Activated CD4-positive, alpha-beta T cell treated with anti-CD3 and anti-CD28 coated beads, Interleukin-10, Interleukin-2, amounts not matched to agents 100 ng/mL and 50 ng/mL, durations not matched to agents 16 hours and 8 hours (primary cell): Measurements from ENCODE around the gene SYCP2.

ENCODE experiments used
- DNase-seq: peaks from one replicate; pipeline ENCODE4 v3.0.0-alpha.2; 2020

Gene SYCP2

DNA sequence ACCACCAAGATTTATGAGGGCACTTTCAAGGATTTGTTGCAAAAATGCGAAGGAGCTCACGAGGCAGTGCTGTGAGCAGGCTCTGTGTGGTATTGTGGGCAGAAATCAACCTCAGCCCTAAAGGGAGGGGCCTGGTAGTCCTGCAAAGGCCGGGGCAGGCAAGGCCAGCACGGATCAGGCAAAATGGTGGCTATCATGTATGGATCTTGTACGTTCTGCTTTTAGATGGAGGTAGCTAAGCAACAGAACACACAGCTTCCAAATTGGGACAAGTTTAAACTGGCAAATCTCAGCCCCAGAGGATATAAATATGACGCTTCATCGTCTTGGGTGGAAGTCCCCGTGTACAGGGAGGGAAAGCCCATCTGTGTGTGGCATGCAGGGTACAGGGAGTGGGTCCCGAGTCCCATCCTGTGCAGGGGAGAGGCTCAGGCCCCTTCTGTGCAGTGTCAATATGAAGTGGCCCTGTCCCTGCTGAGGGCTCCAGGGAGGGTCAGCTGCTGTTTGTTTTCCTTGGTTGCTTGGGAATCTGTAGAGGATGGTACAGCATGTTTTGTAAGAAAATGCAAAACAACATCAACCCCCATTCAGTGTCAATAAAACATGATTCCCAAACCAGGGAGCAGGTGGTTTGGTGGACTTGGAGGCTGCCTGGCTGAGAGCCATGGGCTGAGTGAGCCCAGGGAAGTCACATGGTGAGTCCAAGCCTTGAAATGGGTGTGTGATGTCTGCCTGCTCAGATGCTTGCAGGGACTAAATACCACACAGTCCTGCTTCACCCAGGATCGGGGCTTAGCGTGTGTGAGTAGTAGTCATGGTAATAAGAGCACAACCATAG is 113.0 kb downstream of the SYCP2 start:
- DNase-seq: no peak

DNA sequence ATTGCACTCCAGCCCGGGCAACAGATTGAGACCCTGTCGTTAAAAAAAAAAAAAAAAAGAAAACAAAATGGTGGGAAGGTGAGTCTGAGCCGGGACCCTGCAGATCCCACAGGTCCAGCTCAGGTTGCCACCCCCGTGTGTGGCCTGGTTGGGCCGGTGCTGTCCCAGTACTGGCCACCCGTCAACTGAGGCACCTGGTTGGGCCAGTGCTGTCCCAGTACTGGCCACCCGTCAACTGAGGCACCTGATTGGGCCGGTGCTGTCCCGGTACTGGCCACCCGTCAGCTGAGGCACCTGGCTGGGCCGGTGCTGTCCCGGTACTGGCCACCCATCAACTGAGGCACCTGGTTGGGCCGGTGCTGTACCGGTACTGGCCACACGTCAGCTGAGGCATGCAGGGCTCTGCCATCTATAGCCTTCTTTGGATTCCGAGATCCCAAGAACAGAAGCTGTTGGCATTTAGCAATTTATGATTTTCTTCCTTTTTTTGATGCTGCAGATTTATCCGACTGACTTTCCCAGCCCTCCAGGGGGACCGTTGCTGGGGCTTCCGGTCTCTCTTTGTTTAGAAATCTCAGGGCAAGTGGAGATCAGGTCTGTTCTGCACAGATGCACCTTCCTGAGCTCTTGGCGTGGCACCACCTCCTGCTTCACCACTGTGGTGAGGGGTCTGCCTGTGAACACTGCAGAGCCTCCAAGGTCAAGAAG is 113.8 kb downstream of the SYCP2 start:
- no peak for DNase-seq

DNA sequence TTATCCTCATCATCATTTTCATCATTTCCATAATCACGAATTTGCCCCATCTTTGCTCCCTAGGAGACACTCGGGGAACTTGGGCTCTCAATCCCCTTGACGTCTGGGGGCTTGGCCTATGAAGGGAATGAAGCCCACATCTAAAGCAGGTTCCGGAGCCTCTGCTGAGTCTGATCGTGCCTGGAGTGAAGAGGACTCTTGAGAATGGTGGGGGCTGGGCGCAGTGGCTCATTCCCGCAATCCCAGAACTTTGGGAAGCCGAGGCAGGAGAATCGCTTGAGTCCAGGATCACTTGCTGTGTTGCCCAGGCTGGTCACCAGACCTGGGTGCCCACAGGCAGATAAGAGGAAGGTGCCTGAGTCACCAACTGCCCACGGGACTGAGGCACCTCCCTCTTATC is 114.5 kb downstream of the SYCP2 start:
- DNase-seq: no peak

DNA sequence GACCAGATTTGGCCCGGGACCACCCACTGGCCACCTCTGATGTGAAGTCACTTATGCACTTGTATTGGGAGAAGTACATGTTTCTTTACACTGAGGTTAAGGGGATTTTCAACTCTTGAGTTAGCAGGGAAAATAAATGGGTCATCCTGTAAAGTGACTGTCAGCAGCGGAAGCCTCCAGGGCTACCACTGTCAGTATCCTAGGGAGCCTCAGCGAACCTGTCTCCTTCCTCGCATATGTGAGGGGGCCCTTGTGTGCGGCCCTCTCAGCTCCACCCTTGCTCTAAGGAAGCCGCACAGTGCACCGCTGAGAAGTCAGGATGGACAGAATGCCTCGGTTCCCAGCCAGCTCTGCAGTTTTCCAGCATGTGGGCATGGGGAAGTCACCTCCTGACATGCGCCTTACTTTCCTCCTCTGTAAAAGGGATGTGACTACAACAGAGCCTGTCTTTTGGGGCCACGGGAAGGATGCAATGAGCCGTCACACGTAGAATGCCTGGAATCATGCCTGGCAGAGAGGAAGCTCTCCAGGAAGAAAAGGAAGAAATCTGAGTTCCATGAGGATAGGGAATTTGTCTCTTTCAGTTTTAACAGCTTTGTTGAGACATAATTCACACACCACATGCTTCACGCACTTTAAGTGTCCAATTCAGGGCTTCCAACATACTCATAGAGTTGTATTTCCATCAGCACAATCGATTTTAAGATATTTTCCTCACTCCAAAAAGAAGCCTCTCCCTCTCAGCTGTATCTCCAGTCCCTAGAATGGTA is 115.4 kb downstream of the SYCP2 start:
- DNase-seq: no peak

DNA sequence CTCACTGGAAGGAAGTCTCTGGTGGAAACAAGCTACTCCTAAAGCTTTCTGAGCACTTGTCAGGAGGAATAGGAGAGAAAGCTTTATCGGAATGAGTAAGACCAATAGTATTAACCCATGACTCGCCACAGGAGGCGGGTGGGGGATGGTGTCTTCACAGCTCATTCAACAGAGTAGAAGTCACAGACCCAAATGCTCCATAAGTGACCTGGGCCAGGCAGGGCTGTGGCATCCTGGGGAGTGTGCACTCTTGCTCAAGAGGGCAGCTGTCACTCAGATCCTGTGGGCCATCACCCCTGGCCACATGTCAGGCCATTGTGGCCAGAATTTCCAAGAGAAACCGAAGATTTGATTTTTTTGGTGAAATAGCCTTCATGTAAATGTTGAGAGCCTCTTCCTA is 116.0 kb downstream of the SYCP2 start:
- no peak for DNase-seq

DNA sequence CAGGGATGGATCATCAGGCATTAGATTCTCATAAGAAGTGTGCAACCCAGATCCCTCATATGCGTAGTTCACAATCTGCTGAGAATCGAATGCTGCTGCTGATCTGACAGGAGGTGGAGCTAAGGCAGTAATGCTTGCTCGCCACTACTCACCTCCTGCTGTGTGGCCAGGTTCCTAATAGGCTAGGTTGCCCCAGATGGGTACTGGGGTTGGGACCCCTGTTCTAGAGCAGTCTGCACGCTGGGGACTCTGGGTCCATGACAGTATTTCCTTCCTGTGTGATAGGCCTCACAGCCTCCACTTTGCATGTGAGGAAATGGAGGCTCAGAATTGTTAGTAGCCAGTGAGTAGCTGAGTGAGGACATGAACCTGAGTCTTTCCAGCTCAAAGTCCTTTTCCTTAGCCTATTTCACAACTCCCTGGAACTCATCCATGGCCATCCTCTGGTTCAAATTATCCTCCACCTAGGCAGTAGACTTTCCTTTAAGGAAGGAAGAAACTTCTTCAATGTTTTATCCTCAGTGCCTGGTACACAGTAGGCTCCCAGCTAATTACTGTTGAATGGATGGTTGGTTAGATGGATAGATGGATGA is 117.2 kb downstream of the SYCP2 start:
- DNase-seq: no peak

DNA sequence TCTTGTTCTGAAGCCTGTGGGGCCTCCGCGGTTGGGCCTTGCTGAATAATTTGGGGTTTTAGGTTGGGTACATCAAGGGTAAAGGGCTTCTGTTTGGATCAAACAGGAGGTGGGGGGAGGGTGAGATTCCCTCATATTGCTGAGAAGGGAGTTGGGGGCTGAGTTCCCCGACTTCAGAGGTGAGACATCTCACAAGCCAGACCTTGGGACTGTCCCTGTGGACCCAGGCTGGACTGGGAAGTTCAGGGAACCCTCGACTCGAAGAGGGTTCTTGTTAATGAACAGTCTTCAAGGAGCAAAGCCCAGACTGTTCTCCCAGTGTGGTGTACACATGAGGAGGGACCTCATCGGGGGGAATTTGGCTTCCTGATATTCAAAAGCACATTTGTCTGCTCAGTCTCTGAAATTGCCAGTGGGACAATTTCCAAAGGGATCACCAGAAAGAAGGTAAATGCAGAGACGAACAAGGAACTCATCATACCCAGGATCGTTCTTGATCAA is 118.5 kb downstream of the SYCP2 start:
- DNase-seq: no peak

DNA sequence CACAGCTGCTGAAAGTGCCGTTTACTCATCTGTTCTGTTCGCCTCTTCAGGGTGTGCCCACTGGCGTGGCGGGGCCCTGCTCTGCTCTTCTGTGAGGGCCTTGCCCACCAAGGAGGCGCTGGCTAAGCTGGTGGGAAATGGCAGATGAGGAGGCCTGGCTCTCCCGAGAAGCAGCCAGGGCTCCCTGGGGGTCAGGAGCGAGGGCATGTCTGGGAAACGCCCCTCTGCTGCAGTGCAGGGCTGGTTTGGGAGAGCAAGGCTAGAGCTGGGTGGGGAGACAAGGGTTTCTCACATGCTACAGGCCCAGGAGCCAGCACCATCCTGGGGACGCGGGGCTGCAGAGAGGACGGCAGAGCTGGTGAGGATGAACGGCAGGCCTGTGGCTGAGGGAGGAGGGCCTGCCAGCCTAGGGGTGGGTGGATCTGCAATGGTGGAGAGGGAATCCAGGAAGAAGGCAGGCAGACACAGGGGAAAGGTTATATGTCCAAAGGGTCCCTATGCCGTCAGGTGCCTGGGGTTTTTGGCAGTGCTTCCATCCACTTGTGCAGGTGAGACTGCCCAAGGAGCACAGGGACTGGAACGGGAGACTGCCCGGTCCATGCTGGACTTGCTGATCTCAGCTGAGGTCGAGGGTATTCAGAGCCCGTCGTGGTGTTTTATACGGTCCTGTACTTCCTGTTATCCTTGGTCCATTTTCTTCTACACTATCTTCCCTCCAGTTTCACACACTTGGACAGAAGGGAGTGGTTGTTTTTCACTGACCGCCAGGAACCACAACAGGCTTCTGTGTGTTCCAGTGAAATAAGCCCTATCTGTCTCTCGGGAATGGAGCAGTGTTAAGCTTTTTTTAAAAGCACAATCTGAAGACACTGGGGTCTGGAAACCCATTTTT is 119.2 kb downstream of the SYCP2 start:
- DNase-seq: no peak
